Adipocyte (in vitro differentiated cells): ENCODE results near the gene NFATC2.

Experiments
- DNase-seq: peaks from one replicate; pipeline ENCODE4 v3.0.0-alpha.2; 2015; ENCODE audit warnings: low read depth
- H3K27me3 ChIP-seq: replicated peaks from 2 replicates; pipeline ENCODE4 v1.7.0; 2013; ENCODE audit warnings: mild to moderate bottlenecking, low read length, moderate library complexity; ENCODE audit not compliant: control insufficient read depth, insufficient read depth
- H3K36me3 ChIP-seq: 2 replicates; pipeline ENCODE4 v1.7.0; 2013; ENCODE audit warnings: low read length, mild to moderate bottlenecking, moderate library complexity; ENCODE audit not compliant: control insufficient read depth, insufficient read depth, severe bottlenecking
- H3K4me1 ChIP-seq: 2 replicates; pipeline ENCODE4 v1.7.0; 2013; ENCODE audit warnings: mild to moderate bottlenecking, low read length, moderate library complexity; ENCODE audit not compliant: control insufficient read depth, insufficient read depth
- H3K4me3 ChIP-seq: 2 replicates; pipeline ENCODE4 v1.7.0; 2013; ENCODE audit warnings: mild to moderate bottlenecking, low read length, moderate library complexity
- H3K9ac ChIP-seq: 2 replicates; pipeline ENCODE4 v1.7.0; 2013; ENCODE audit warnings: mild to moderate bottlenecking, low read length, moderate library complexity
- H3K9me3 ChIP-seq: 2 replicates; pipeline ENCODE4 v1.7.0; 2013; ENCODE audit warnings: mild to moderate bottlenecking, low read length, moderate library complexity; ENCODE audit not compliant: control insufficient read depth

Gene NFATC2

DNA sequence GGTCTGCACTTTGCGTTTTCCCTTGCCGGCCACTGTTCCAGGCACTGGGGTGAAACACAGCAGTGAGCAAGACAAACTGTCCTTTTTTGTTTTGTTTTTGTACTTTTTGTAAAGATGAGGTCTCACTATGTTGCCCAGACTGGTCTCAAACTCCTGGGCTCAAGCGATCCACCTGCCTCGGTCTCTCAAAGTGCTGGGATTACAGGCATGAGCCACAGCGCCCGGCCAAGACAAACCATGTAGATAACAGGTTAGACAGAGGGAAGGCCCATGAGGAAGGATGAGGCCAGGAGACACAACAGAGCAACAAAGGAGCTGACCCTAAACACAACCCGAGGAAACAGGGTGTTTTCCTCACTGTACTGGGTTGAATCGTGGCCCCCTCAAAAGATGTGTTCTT lies 165.4 kb downstream of the NFATC2 start:
- Histone ChIP-seq H3K27me3 (peaks cover 12% of the 10 kb centered on the region), H3K36me3 (no peaks in the 10 kb centered on the region), H3K9ac (no peak overlapping the region), H3K4me1 (no peaks in the 10 kb centered on the region), H3K9me3 (no peaks in the 10 kb centered on the region), H3K4me3 (no peak overlapping the region)
- DNase-seq, result no peak

DNA sequence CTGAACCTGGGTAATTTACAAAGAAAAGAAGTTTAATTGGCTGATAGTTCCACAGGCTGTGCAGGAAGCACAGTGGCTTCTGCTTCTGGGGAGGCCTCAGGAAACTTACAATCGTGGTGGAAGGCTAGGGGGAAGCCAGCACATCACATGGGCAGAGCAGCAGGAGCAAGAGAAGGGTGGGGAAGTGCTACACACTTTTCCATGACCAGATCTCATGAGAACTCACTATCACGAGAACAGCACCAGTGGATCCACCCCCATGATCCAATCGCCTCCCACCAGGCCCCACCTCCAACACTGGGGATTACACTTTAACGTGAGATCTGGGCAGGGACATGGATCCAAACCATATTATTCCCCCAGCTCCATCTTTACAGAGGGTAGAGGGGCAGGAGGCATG lies 166.4 kb downstream of the NFATC2 start:
- peaks cover 7% of the 10 kb centered on the region for H3K27me3 ChIP-seq
- H3K9ac ChIP-seq, result no peak overlapping the region
- no peaks in the 10 kb centered on the region for H3K36me3 ChIP-seq
- H3K4me1 ChIP-seq, result no peaks in the 10 kb centered on the region
- no peak overlapping the region for H3K4me3 ChIP-seq
- no peak for DNase-seq
- no peaks in the 10 kb centered on the region for H3K9me3 ChIP-seq

DNA sequence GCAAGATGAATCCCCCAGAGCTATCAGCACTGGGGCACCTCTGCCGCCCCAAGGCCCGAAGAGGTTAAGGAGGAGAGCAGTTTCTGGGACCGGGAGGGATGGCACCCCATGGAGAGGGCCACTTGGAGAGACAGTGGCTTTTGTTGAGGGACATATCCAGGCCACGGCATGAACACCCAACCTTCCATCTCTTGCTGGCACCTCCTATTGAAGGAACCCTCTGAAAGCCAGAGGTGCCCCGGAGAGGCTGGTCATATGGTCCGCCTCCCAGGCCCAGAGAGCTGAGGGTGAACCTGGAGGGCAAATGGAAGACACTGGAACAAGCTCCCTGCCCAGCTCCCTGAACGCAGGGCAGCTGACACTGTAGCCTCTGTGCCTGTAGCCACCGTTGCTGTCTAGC lies 167.0 kb downstream of the NFATC2 start:
- DNase-seq, result no peak
- Histone ChIP-seq H3K9me3 (no peaks in the 10 kb centered on the region), H3K36me3 (no peaks in the 10 kb centered on the region), H3K9ac (no peak overlapping the region), H3K4me1 (no peaks in the 10 kb centered on the region), H3K27me3 (peaks cover 7% of the 10 kb centered on the region), H3K4me3 (no peak overlapping the region)

- H3K27me3 ChIP-seq, result peaks cover 7% of the 10 kb centered on the region
Measured at GRCh38 chr20:51374961-51375360, 167.6 kb downstream of the NFATC2 start.

GRCh38 chr20:51374456-51374830 lies 168.1 kb downstream of the NFATC2 start:
- Histone ChIP-seq H3K27me3 (peaks cover 7% of the 10 kb centered on the region), H3K36me3 (no peaks in the 10 kb centered on the region), H3K4me1 (no peaks in the 10 kb centered on the region), H3K9me3 (no peaks in the 10 kb centered on the region), H3K9ac (no peak overlapping the region), H3K4me3 (no peak overlapping the region)
- no peak for DNase-seq

More at GRCh38 chr20:51374961-51375360, 167.6 kb downstream of the NFATC2 start:
- Histone ChIP-seq H3K9me3 (no peaks in the 10 kb centered on the region), H3K9ac (no peak overlapping the region), H3K4me1 (no peaks in the 10 kb centered on the region), H3K4me3 (no peak overlapping the region), H3K36me3 (no peaks in the 10 kb centered on the region)
- DNase-seq, result no peak

- no peaks in the 10 kb centered on the region for H3K36me3 ChIP-seq
- H3K4me1 ChIP-seq, result no peaks in the 10 kb centered on the region
- H3K9ac ChIP-seq, result no peak overlapping the region
- no peak for DNase-seq
- peaks cover 7% of the 10 kb centered on the region for H3K27me3 ChIP-seq
- H3K9me3 ChIP-seq, result no peaks in the 10 kb centered on the region
- no peak overlapping the region for H3K4me3 ChIP-seq
Measured at GRCh38 chr20:51373713-51374455, 168.6 kb downstream of the NFATC2 start.

DNA sequence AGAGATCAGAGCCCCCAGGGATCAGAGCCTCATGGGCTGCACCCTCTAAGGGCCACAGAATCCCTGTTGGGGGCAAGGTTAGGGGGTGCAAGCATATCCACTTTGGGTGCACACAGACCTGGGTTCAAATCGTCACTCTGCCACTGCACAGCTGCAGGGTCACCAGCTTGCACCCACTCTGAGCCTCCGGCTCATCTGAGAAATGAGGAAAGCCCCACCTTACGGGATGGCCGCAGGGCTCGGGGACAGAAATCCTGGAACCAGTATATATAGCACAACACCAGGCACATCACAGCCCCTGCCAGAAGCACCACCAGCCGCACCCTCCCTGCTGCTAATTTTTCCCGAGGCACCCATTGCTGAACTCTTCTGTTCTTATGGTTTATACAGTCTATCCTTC lies 169.6 kb downstream of the NFATC2 start:
- Histone ChIP-seq H3K36me3 (no peaks in the 10 kb centered on the region), H3K27me3 (peaks cover 7% of the 10 kb centered on the region), H3K9ac (no peak overlapping the region), H3K9me3 (no peaks in the 10 kb centered on the region), H3K4me3 (no peak overlapping the region), H3K4me1 (no peaks in the 10 kb centered on the region)
- DNase-seq, result no peak

DNA sequence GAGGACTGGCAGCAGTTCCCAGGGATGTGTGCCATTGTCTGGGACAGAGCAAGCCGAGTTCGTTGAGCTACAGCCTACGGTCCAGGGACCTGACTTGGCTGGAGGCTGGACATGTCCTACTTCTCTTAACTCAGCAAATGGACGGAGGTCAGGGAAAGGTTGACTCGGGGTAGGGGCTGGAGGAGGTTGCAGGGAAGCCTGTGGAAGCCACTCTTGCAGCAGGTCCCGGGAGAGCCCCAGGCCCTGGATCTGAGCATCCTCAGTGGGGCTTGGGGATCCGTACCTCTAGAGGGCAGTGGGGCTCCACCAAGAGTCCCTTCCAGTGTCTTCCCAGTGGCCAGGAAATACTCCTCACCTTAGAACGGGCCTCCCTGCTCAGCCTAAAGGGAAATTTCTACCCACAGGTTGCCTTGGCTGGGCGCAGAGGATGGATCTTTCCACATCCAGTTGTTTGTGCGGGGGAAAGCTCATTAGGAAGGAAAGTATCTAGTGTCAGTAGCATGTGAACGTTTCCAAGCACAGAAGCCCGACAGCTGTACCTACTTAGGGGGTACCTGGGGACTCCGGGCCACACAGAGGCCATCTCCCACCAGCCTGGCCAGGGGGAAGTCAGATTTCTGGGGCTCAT lies 170.2 kb downstream of the NFATC2 start:
- Histone ChIP-seq H3K36me3 (no peaks in the 10 kb centered on the region), H3K4me1 (no peaks in the 10 kb centered on the region), H3K9ac (no peak overlapping the region), H3K4me3 (no peak overlapping the region), H3K9me3 (no peaks in the 10 kb centered on the region), H3K27me3 (peaks cover 4% of the 10 kb centered on the region)
- peak; percentile 85 for DNase-seq

DNA sequence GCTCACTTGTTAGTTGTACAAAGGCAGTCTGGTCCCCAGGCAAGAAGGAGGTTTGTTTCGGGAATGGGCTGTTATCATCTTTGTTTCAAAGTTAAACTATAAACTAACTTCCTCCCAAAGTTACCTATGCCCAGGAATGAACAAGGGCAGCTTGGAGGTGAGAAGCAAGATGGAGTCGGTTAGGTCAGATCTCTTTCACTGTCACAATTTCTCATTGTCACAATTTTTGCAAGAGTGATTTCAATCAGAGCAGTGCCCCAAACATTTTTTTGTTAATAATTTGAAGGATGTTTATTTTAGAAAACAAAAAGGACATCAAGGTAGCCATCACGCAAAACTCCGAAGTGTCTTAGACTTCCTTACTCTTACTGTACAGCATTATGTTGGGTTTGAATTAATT lies 170.8 kb downstream of the NFATC2 start:
- no peak for DNase-seq
- H3K36me3 ChIP-seq, result no peaks in the 10 kb centered on the region
- H3K4me1 ChIP-seq, result peaks cover 5% of the 10 kb centered on the region
- no peak overlapping the region for H3K9ac ChIP-seq
- H3K27me3 ChIP-seq, result peaks cover 4% of the 10 kb centered on the region
- no peak overlapping the region for H3K4me3 ChIP-seq
- no peaks in the 10 kb centered on the region for H3K9me3 ChIP-seq

DNA sequence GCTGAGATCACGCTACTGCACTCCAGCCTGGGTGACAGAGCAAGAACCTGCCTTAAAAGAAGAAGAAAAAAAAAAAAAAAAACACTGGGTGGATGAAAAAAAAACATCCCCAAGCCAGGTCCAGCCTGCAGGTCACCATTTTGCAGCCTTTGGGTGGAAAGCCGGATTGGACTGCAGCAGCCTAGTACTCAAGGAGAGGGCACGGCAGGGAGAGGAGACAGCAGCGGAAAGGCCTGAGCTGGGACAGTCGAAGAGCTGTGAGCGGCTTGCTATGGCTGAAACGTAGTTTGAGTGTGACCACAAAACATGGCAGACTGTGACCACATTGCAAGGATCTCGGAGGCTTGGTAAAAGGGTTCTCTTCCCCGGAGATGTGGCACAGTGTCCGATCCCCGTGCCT lies 173.0 kb downstream of the NFATC2 start:
- Histone ChIP-seq H3K4me3 (no peak overlapping the region), H3K27me3 (peaks cover 2% of the 10 kb centered on the region), H3K9ac (no peak overlapping the region), H3K4me1 (peaks cover 18% of the 10 kb centered on the region), H3K9me3 (no peaks in the 10 kb centered on the region), H3K36me3 (no peaks in the 10 kb centered on the region)
- no peak for DNase-seq

GRCh38 chr20:51368461-51369211 lies 173.9 kb downstream of the NFATC2 start:
- no peak for DNase-seq
- Histone ChIP-seq H3K4me3 (no peak overlapping the region), H3K4me1 (peaks cover 18% of the 10 kb centered on the region), H3K9me3 (peaks cover 7% of the 10 kb centered on the region), H3K27me3 (no peaks in the 10 kb centered on the region), H3K36me3 (no peaks in the 10 kb centered on the region), H3K9ac (no peak overlapping the region)
